ENCODE measurements around the gene SLC9A3.

Gene SLC9A3

DNA sequence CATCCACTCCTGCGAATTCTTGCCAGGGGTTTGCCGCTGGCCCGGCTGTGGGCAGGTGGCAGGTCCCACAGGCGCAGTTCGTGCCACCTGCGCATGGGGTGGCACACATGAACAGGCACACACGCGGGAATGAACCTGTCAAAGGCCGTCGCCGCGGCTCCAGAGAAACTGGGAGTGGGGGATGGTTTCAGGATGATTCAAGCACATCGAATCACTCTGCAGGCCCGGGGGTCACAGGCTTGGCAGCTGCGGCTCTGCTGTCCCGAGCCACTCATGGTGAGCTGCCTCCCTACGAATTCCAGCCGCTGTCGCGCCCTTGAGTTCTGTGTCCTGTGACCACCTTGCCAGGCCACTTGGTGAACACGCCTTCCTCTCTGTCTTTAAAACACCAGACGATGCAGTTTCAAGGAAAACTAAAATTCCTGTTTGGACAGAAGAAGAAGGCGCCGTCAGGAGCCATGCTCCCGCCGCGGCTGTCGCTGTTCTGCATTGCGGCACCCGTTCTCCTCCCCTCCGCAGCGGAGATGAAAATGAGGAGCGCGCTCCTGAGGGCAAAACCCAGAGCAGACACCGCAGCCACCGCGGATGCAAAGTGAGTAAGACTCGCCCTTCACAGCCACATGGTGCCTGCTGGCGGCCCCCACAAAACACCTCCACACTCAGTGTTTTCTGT is 96.7 kb downstream of the SLC9A3 start:
- TF ChIP-seq, protein P1, sequence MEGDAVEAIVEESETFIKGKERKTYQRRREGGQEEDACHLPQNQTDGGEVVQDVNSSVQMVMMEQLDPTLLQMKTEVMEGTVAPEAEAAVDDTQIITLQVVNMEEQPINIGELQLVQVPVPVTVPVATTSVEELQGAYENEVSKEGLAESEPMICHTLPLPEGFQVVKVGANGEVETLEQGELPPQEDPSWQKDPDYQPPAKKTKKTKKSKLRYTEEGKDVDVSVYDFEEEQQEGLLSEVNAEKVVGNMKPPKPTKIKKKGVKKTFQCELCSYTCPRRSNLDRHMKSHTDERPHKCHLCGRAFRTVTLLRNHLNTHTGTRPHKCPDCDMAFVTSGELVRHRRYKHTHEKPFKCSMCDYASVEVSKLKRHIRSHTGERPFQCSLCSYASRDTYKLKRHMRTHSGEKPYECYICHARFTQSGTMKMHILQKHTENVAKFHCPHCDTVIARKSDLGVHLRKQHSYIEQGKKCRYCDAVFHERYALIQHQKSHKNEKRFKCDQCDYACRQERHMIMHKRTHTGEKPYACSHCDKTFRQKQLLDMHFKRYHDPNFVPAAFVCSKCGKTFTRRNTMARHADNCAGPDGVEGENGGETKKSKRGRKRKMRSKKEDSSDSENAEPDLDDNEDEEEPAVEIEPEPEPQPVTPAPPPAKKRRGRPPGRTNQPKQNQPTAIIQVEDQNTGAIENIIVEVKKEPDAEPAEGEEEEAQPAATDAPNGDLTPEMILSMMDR (conservative IDR thresholded peaks at IDR 0.05; ENCODE audit: low read depth) = no peak
- POLR2A ChIA-PET (ENCODE audit: low non-redundant PET) = no interaction called here
- CTCF ChIA-PET = no interaction called here

DNA sequence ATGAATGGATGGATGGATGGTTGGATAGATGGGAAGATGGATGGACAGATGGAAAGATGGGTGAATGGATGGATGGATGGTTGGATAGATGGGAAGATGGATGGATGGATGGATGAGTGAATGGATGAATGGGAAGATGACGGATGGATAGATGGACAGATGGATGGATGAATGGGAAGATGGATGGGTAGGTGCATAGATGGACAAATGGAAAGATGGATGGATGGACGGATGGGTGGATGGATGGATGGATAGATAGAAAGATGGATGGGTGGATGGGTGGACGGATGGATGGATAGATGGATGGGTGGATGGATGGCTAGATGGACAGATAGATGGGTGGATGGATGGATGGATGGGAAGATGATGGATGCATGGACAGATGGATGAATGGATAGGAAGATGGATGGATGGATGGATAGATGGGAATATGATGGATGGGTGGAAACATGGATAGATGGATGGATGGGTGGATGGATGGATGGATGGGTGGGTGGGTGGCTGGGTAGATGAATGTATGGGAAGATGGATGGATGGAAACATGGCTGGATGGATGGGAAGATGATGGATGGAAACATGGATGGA is 97.8 kb downstream of the SLC9A3 start:
- POLR2A ChIA-PET (ENCODE audit: low non-redundant PET) = interaction anchor here (0.5 kb wide), 1 partner anchor 83 kb away, joined by 4 read pairs; no protein-coding TSS in a partner anchor
- CTCF ChIA-PET = interaction anchor here (0.7 to 1.1 kb wide), 3 partner anchors 88 to 238 kb away, joined by 3 to 4 read pairs (median 3); no protein-coding TSS in a partner anchor

More for the DNA sequence above, 96.7 kb downstream of the SLC9A3 start:
- no peak for DNase-seq (ENCODE audit: low spot score)
- H3K27ac ChIP-seq = no peak overlapping the region

DNA sequence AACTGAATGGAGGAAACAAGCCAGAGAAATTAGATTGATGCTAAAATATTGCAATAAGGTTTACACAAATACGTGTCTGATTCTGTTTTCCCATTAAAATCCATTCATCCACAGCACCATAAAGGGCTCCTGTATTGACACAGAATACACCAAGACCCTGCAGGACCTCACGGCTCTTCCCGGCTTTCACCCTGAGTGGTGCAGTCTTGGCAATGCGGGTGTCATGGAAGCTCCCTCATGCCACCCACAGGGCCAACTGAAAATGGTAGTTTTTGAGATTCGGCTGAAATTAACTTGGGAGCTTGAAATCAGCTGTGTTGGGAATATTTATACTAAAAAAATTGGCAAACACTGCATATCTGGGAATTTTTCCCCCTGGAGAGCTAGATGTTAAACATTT is 98.5 kb downstream of the SLC9A3 start:
- TF ChIP-seq, protein P1 (conservative IDR thresholded peaks at IDR 0.05; ENCODE audit: low read depth) = no peak
- no peak overlapping the region for H3K27ac ChIP-seq
- CTCF ChIA-PET = interaction anchor here (0.6 to 1.1 kb wide), 7 partner anchors 11 to 238 kb away, joined by 3 to 4 read pairs (median 3); no protein-coding TSS in a partner anchor
- POLR2A ChIA-PET (ENCODE audit: low non-redundant PET) = interaction anchor here (0.5 kb wide), 1 partner anchor 82 kb away, joined by 4 read pairs; no protein-coding TSS in a partner anchor
- no peak for DNase-seq (ENCODE audit: low spot score)

More for the DNA sequence above, 97.8 kb downstream of the SLC9A3 start:
- TF ChIP-seq, protein P1 (conservative IDR thresholded peaks at IDR 0.05; ENCODE audit: low read depth) = no peak
- no peak for DNase-seq (ENCODE audit: low spot score)
- H3K27ac ChIP-seq = no peak overlapping the region

DNA sequence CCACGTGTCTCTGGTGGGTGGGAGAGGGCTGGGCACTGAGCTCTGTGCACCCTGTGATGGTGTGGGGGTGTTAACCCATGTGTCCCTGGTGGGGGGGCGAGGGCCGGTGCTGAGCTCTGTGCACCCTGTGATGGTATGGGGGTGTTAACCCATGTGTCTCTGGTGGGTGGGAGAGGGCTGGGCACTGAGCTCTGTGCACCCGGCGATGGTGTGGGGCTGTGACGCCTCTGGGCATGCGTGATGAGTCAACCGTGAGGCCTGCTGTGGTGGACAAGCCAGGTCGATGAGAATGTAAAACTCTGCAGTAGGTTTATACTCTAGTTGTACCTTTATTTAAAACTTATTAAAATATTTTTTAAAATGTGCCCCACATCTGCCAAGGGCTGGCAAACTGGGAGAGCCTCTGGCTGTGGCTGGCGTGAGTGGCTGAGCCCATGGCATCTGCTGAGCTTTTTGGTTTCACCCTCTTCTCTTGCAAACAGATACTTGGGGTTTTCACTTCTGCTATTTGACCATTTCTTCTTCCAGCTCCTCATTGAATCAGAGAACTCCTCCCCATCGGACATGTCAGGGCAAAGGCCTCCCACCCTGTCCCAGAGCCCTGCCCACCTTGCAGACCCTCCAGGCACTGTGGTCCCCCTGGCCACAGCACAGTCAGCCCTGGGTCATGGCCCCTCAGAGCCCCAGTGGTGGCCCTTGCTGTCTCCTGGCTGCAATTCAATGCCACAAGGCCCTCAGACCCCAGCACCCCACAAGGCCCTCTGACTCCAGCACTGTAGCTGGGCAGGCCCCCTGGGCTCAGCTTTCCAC is 99.7 kb downstream of the SLC9A3 start:
- DNase-seq (ENCODE audit: low spot score) = no peak
- POLR2A ChIA-PET (ENCODE audit: low non-redundant PET) = no interaction called here

DNA sequence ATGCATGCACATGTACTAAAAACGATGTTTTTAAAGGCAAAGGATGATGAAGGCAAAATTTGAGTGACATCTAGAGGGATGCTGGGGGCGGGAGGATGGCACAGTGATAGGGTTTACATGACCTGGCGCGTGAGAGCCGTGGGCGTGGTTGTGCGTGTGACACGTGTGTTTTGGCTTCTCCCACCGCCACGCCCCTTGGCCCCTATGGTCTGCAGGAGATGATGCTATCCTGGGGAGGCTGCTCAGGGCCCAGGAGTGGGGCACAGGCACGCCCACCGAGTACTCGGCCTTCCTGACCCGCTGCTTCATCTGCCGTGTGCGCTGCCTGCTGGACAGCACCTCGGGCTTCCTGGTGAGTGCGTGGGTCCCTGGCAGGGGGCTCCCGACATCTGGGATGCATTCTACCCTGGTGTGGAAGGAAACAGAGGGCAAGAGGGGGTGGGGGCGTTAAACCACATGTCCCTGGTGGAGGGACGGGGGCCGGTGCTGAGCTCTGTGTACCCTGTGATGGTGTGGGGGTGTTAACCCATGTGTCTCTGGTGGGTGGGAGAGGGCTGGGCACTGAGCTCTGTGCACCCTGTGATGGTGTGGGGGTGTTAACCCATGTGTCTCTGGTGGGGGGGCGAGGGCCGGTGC is 100.5 kb downstream of the SLC9A3 start:
- ChIA-PET POLR2A (ENCODE audit: low non-redundant PET) (no interaction called here), CTCF (interaction anchor here (0.9 kb wide), 1 partner anchor 22 kb away, joined by 3 read pairs; no protein-coding TSS in a partner anchor)
- no peak for DNase-seq (ENCODE audit: low spot score)
- peak overlapping the region; percentile 29 for H3K27ac ChIP-seq
- TF ChIP-seq, protein P1 (conservative IDR thresholded peaks at IDR 0.05; ENCODE audit: low read depth) = no peak

More for the DNA sequence above, 99.7 kb downstream of the SLC9A3 start:
- TF ChIP-seq, protein P1 (conservative IDR thresholded peaks at IDR 0.05; ENCODE audit: low read depth) = no peak
- H3K27ac ChIP-seq = peak overlapping the region; percentile 84
- CTCF ChIA-PET = interaction anchor here (0.6 to 0.9 kb wide), 3 partner anchors 12 to 111 kb away, joined by 3 read pairs; no protein-coding TSS in a partner anchor

DNA sequence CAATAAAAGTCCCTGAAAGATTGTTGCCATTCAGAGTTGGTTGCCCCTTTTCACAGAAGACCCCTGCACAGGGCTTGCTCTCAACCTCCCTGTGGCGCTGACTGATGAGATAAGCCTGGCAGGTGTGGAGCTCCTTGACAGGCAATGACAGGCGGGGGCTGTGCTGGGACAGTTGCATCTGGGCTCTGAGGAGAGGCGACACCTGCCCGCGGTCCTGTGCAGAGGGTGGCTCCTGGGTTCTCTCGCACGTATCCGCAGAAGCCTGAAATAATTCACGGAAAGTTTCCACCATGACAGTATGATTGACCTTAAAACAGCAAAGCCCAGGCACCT is 101.0 kb downstream of the SLC9A3 start:
- no peak for DNase-seq (ENCODE audit: low spot score)
- ChIA-PET POLR2A (ENCODE audit: low non-redundant PET) (no interaction called here), CTCF (interaction anchor here (0.9 kb wide), 1 partner anchor 102 kb away, joined by 4 read pairs; no protein-coding TSS in a partner anchor)
- TF ChIP-seq, protein P1 (conservative IDR thresholded peaks at IDR 0.05; ENCODE audit: low read depth) = no peak
- peak overlapping the region; percentile 29 for H3K27ac ChIP-seq

Measured in RWPE1 (cell line).